ENCODE measurements around the gene RNF2. TPM values are rescaled to one million over a fixed set of nuclear protein-coding genes. Genes with fewer than 3 reads are reported as not detected.

Gene RNF2

DNA sequence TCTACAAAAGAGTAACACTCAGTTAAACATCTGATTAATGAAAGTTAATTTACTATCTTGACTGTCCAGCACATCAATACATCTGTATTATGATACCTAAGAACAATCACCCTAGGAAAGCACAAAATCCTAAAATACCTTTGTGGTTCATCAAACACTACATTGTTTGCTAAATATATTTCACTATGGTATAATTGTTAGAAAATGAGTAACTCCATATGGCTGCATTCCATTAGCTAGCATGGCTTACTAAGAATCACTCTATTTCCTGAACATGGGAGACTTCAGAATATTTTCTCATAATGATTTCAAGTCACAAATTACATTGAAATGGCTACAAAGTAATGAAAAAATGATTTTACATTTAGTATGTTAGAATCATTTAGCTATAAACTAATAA is 98.9 kb downstream of the RNF2 start:
- H4K8ac ChIP-seq (ENCODE audit: low read length), result no peak overlapping the region
- H3K36me3 ChIP-seq (ENCODE audit: control insufficient read depth in 1 of 2, insufficient read depth in 2 of 2, low read depth in 1 of 2, low read length in 2 of 2), result peaks cover 2 to 84% of the 10 kb centered on the region in 2 experiments
- no peak overlapping the region for H2BK12ac ChIP-seq (ENCODE audit: low read length in 2 of 2)
- no peak overlapping the region for H2BK120ac ChIP-seq (ENCODE audit: low read depth, low read length)
- H2AK5ac ChIP-seq (ENCODE audit: low read length, severe bottlenecking), result no peak overlapping the region
- no peak overlapping the region for H2BK5ac ChIP-seq (ENCODE audit: low read depth, low read length, poor library complexity, severe bottlenecking)
- no peak overlapping the region for H2AFZ ChIP-seq (ENCODE audit: low read depth, low read length)
- no peaks in the 10 kb centered on the region for H3K27me3 ChIP-seq (ENCODE audit: control insufficient read depth in 1 of 2, insufficient read depth in 1 of 2, low read length in 2 of 2)
- no peaks in the 10 kb centered on the region for H3K79me1 ChIP-seq (replicated peaks; ENCODE audit: low read length, poor library complexity, severe bottlenecking)
- H3K14ac ChIP-seq (ENCODE audit: low read length in 2 of 2), result no peak overlapping the region
- no peak overlapping the region for H3K23ac ChIP-seq (ENCODE audit: low read length in 2 of 2)
- no peak overlapping the region for H3K4me3 ChIP-seq (ENCODE audit: insufficient read depth in 1 of 2, low read depth in 1 of 2, low read length in 2 of 2)
- H3K9ac ChIP-seq (ENCODE audit: low read length), result no peak overlapping the region
- no peak overlapping the region for H3K18ac ChIP-seq (ENCODE audit: low read depth in 1 of 2, low read length in 2 of 2)
- no peak overlapping the region for H3K4me2 ChIP-seq (ENCODE audit: low read length, poor library complexity, severe bottlenecking)
- no peak overlapping the region for H4K91ac ChIP-seq (ENCODE audit: low read length)
- no peak overlapping the region for H2BK15ac ChIP-seq (ENCODE audit: low read depth, poor library complexity, severe bottlenecking)
- no peaks in the 10 kb centered on the region for H3K9me3 ChIP-seq (ENCODE audit: control insufficient read depth, low read length)
- H3K4ac ChIP-seq (ENCODE audit: low read depth in 1 of 2, low read length in 2 of 2), result no peak overlapping the region
- H3K4me1 ChIP-seq (ENCODE audit: control insufficient read depth, insufficient read depth, low read depth, low read length), result no peaks in the 10 kb centered on the region
- no peak overlapping the region for H3K27ac ChIP-seq (ENCODE audit: low read length, poor library complexity, severe bottlenecking)
- no peak for DNase-seq

DNA sequence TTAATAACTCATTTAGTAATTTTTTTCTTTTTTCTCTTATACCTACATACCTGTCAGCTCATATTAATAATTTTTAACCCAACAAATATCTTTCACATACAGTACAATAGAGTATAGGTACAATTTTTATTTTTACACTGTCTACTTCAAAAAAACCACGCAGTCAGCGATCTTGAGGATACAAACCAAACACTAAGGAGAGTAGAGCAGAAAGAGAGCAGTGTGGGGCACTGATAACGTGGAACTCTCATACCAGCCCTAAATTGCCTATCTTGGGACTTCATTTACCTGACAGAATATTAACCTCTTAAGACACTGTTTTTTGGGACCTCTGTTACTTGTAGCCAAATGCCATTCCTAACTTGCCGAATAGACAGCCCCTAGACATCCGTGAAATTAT is 105.9 kb downstream of the RNF2 start:
- Histone ChIP-seq H3K36me3 (ENCODE audit: control insufficient read depth in 1 of 2, insufficient read depth in 2 of 2, low read depth in 1 of 2, low read length in 2 of 2) (peaks cover 3 to 53% of the 10 kb centered on the region in 2 experiments), H2BK5ac (ENCODE audit: low read depth, low read length, poor library complexity, severe bottlenecking) (no peak overlapping the region), H2BK15ac (ENCODE audit: low read depth, poor library complexity, severe bottlenecking) (no peak overlapping the region), H2AK5ac (ENCODE audit: low read length, severe bottlenecking) (no peak overlapping the region), H3K79me1 (replicated peaks; ENCODE audit: low read length, poor library complexity, severe bottlenecking) (peaks cover 7% of the 10 kb centered on the region), H3K27me3 (ENCODE audit: control insufficient read depth in 1 of 2, insufficient read depth in 1 of 2, low read length in 2 of 2) (no peaks in the 10 kb centered on the region), H2BK120ac (ENCODE audit: low read depth, low read length) (no peak overlapping the region), H3K14ac (ENCODE audit: low read length in 2 of 2) (no peak overlapping the region), H3K4ac (ENCODE audit: low read depth in 1 of 2, low read length in 2 of 2) (no peak overlapping the region), H3K4me1 (ENCODE audit: control insufficient read depth, insufficient read depth, low read depth, low read length) (peaks cover 1% of the 10 kb centered on the region), H4K91ac (ENCODE audit: low read length) (no peak overlapping the region), H3K9me3 (ENCODE audit: control insufficient read depth, low read length) (no peaks in the 10 kb centered on the region), H3K23ac (ENCODE audit: low read length in 2 of 2) (no peak overlapping the region), H4K8ac (ENCODE audit: low read length) (no peak overlapping the region), H3K18ac (ENCODE audit: low read depth in 1 of 2, low read length in 2 of 2) (no peak overlapping the region), H2AFZ (ENCODE audit: low read depth, low read length) (no peak overlapping the region), H3K9ac (ENCODE audit: low read length) (no peak overlapping the region), H3K4me3 (ENCODE audit: insufficient read depth in 1 of 2, low read depth in 1 of 2, low read length in 2 of 2) (no peak overlapping the region), H2BK12ac (ENCODE audit: low read length in 2 of 2) (no peak overlapping the region), H3K4me2 (ENCODE audit: low read length, poor library complexity, severe bottlenecking) (no peak overlapping the region), H3K27ac (ENCODE audit: low read length, poor library complexity, severe bottlenecking) (no peak overlapping the region)
- 98% methylated on average over 3 of the region's 5 CpGs for WGBS
- DNase-seq, result no peak

Small RNA genes lying within 50 kb of the gene (small RNA-seq; reads per million reads assigned to genes)
- not detected for gene RNA5SP72 (ENCODE audit: low read depth)

All from mesenchymal stem cell (in vitro differentiated cells and primary cell).